ENCODE results near the gene MROH9.

MROH9 gene

DNA sequence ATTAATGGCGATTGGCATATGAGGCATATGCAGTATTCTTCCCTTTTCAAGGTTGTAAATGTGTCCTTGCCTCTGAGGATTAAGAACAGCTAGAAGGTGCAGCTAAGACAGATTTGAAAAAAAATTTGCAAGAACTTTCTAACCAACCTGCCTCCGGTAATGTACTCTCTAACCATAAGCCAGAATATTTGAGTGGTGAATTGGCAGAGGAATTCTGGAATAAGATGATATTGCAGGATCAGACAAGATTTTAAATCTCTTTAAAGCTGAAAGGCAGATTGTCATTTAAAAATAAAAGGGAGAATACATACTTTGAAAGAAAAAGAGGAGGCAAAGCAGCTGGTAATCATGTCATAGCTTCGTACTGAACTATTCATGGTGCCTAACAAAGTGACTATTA is 29.2 kb downstream of the MROH9 start:
- in situ Hi-C loops (cut with MboI; ENCODE audit: low pct_unique_long_range_greater_than_20kb, low sequenced_read_pairs, unreplicated experiment): no loop called here
- TF ChIP-seq, protein P1, sequence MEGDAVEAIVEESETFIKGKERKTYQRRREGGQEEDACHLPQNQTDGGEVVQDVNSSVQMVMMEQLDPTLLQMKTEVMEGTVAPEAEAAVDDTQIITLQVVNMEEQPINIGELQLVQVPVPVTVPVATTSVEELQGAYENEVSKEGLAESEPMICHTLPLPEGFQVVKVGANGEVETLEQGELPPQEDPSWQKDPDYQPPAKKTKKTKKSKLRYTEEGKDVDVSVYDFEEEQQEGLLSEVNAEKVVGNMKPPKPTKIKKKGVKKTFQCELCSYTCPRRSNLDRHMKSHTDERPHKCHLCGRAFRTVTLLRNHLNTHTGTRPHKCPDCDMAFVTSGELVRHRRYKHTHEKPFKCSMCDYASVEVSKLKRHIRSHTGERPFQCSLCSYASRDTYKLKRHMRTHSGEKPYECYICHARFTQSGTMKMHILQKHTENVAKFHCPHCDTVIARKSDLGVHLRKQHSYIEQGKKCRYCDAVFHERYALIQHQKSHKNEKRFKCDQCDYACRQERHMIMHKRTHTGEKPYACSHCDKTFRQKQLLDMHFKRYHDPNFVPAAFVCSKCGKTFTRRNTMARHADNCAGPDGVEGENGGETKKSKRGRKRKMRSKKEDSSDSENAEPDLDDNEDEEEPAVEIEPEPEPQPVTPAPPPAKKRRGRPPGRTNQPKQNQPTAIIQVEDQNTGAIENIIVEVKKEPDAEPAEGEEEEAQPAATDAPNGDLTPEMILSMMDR (IDR thresholded peaks at IDR 0.05; ENCODE audit: extremely low read depth, insufficient read depth, missing control alignments): no peak

DNA sequence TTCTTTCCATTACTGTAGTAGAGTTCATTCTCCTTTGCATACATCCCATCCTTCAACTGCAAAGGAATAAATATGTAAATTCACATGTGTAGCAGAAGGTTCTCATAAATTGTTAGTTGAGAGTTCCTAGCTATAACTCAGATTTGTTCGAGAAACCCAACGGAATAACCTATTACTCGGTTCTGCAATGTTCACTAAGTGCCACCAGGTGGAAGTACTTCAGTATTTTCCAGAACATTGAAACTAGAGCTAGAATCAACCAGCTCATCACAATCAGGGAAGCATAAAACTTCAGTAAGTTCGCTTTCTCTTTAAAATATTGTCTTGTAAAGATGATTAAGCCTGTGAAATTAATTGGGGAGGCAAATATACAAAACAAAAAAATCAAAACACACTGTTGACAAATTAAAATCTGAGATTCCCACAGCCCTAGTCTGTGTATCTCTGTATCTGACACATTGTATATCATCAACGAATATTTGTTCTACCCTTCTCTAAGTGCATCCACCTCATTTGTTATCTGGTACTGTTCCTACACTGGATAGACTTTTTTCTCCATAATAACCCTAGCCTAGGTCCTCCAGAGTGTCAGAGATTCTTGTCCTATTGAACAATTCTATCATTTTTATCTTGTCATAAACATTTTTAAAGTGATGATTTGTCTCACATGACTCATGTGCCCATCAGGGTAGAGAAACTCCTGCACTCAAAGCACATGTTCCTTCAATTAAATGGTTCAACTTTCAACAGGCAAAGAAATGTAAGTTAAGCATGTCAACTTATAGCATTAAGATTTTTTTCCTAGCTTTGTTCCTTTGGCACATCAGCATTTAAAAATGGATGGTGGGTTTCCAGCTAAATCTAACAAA is 31.9 kb downstream of the MROH9 start:
- peak; percentile 17 for DNase-seq (ENCODE audit: low spot score)
- TF ChIP-seq, protein P1 (IDR thresholded peaks at IDR 0.05; ENCODE audit: extremely low read depth, insufficient read depth, missing control alignments): peak; percentile 50
- in situ Hi-C loops (cut with MboI; ENCODE audit: low pct_unique_long_range_greater_than_20kb, low sequenced_read_pairs, unreplicated experiment): no loop called here

More for the DNA sequence above, 29.2 kb downstream of the MROH9 start:
- no peak for DNase-seq (ENCODE audit: low spot score)

DNA sequence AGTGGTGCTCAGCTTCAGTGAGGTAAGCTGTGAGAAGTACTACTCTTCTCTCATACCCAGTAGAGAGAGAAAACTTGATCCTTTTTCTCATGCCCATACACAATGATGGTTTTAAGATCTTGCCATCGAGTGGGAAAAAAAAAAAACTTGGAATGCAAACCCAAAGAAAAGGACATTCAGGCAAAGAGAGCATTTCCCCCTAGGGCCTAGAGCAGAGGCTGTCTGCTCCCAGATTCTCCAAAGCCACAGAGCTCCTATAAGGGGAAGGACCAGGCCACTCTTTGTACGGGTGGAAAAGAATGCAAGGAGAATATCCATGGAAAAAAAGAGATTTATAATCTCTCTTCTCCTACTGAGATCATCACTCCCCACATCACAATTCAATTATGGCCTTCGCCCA is 34.9 kb downstream of the MROH9 start:
- TF ChIP-seq, protein P1 (IDR thresholded peaks at IDR 0.05; ENCODE audit: extremely low read depth, insufficient read depth, missing control alignments): no peak
- in situ Hi-C loops (cut with MboI; ENCODE audit: low pct_unique_long_range_greater_than_20kb, low sequenced_read_pairs, unreplicated experiment): no loop called here
- no peak for DNase-seq (ENCODE audit: low spot score)

DNA sequence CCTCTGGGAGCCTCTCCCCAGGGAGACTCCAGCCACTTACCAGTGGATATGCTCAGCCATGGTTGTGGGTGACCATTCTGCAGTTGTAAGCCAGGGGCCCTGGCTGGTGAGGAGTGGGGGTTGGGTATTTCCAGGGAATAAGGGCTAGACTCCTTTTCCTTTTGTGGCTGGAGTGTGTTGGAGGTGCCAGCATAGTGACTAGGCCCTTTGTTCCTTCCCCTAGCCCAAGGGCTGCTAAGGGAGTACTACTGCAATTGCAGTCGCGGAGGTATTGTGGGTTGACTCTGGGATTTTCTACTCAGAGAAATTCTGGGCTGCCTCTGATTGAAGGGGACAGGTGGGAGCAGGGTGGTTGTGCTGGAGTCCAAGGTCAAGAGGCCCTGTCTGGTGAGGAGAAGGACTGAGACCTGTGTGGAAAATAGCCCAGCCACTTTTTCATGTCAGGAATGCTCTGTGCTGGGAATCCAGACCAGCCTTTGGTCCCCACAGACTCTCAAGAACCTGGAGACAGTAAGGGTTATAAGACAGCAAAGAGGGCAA is 43.1 kb downstream of the MROH9 start:
- in situ Hi-C loops (cut with MboI; ENCODE audit: low pct_unique_long_range_greater_than_20kb, low sequenced_read_pairs, unreplicated experiment): no loop called here
- no peak for DNase-seq (ENCODE audit: low spot score)
- TF ChIP-seq, protein P1 (IDR thresholded peaks at IDR 0.05; ENCODE audit: extremely low read depth, insufficient read depth, missing control alignments): no peak

DNA sequence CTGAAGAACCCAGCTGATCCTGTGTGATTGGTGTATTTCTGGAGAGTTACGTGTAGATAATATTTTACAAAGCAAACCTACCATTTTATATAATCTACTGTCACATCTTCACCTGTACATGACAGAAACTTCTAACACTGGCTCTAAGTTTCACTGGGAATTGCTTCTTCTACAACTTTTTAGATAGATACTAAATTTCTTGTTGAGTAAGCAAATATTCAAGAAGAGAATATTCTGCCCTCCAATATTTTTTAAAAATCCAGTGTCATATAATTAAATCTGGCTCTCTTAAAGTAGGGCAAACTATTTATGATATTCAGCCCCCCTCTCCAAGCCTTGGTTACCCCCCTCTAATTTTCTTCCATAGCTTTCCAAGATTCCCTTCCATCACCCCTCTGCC is 50.1 kb downstream of the MROH9 start:
- TF ChIP-seq, protein P1 (IDR thresholded peaks at IDR 0.05; ENCODE audit: extremely low read depth, insufficient read depth, missing control alignments): no peak
- no peak for DNase-seq (ENCODE audit: low spot score)
- in situ Hi-C loops (cut with MboI; ENCODE audit: low pct_unique_long_range_greater_than_20kb, low sequenced_read_pairs, unreplicated experiment): no loop called here

DNA sequence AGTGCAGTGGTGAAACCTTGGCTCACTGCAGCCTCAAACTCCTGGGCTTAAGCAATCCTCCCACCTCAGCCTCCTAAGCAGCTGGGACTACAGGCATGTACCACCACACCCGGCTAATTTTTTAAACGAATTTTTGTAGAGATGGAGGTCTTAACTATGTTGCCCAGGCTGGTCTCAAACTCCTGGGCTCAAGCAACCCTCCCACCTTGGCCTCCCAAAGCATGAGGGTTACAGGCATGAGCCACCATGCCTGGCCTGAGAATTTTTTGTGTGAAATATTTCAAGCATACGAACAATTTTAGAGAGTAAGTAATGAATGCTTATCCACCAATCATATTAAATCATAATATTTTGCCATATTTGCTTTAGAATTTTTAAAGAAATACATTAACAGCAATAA is 51.6 kb downstream of the MROH9 start:
- in situ Hi-C loops (cut with MboI; ENCODE audit: low pct_unique_long_range_greater_than_20kb, low sequenced_read_pairs, unreplicated experiment): no loop called here
- DNase-seq (ENCODE audit: low spot score): no peak
- TF ChIP-seq, protein P1 (IDR thresholded peaks at IDR 0.05; ENCODE audit: extremely low read depth, insufficient read depth, missing control alignments): no peak
